GM18517 (cell line): ENCODE results near the gene ZCCHC24.

ENCODE experiments used
- ATAC-seq: cut with Tn5 transposase; IDR thresholded peaks from one replicate; pipeline ENCODE4 v1.9.1; 2021; ENCODE audit warnings: mild to moderate bottlenecking, moderate library complexity; ENCODE audit not compliant: unreplicated experiment

ZCCHC24 gene

DNA sequence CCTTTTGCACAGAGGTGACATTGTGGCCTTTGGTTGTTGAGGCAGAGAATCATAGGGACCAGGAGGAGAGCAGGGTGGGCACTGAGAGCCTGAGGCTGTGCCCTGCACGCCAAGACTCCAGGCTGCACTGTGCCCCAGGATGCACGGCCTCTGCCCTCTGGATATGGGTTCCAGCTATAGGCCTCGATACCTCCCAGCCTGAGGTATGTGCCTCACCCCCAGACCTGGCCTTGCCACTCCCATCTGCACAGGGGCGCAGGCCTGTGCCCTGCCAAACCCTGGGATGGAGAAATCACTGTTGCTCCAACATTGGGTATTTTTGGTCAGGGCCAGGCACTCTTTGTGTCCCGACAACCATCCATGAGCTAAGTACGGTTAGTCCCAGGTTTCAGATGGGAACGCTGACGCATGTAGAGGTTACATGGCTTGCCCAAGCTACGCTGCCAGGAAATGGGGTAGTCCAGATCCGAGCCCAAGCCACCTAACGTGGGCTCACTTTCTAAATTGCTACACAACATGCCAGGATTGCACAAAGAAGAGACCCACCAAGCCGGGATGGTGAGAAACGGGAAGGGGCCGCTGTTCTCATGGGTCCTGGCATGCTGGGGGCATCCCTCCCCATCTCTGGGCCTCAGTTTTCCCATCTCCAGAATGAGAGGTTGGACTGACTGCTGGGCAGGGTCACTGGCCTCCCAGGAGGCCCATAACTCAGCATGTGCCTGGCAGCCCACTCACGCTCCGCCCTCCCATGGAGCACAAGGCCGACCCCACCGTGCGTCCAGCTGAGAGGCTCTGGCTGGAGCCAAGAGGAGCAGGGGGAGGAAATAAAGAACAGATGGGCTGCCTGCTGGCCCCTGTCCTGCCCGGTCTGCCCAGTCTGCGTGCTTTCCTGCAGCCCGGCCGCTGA is 44.2 kb downstream of the ZCCHC24 start:
- ATAC-seq = no peak

DNA sequence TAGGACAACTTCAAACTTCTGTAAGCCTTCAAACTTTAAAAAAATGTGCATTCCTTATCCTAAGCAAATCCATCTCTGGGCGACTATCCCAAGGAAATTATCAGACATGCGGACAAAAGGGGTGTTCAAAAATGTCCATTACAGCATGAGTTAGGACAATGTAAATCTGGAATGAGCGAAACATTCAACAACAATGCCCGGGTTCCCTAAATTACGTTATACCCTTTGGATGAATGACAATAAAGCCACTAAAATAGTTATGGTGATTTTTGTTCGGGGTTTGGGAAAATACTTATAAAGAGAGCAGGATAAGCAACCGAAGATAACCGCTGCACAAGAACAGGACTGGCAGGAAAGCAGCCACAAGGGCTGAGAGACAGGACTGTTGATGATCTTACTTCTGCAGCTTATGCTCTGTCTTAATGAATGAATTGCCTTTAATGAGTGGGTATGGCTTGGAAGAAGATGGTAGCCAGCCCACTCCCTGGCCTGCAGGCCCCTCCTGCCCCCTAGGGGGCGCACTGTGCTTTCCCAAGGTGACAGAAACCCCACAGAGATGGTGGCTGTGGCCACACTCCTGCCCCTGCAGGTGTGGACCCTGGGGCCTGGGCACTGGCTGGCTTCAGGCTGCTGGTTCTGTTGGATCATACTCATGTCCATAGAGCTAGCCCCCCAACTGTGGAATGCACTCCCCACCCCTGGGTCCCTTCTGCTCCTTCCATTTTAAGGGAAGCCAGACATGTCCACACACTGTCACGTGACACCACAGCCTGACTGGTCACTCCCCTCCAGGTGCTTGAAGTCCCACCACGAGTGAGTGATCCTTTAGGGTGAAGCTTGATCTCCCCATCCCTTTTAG is 45.0 kb downstream of the ZCCHC24 start:
- no peak for ATAC-seq

DNA sequence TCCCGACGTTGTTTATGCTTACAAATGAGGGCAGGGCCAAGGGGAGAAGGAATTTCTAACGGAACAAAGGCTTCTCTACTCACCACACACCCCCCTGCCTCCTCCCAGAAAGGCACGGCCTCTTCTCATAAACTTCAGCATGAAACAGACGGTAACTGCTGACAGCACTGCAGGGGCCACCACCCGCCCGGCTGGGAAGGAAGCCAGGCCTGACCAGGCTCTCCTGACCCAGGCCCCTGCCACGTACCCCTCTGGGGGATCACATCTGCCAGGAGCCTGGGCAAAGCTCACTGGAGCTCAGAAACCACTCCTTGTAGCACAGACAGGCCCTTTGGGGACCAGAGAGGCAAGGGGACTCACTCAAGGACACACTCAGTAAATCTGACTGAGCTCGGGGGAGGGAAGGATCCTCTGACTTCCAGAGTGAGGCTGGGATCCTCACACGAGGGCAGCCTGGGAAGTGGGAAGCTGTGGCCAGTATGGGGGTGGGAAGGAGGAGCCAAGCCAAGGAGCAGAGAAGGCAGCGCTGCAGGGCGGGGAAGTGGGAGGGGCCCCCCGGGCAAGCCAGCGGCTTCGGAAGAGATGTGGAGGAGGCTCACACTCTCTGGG is 46.1 kb downstream of the ZCCHC24 start:
- no peak for ATAC-seq

DNA sequence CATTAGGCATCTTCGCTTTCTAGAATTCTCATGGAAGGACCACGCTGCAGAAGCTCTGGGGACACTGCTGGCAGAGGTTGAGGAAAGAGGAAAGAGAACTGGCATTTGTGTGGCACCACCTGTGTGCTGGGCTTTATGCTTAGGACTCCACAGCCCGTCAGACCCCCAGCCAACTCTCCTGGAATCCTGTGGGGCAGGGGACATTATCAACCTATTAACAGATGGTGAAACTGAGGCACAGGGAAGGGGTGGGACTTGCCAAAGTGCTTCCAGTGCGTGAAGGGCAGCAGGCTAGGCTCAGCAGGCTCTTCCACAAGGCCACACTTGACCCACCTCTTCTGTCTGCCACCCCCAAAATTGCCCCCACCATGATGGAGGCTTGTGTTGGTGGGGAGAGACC is 46.8 kb downstream of the ZCCHC24 start:
- ATAC-seq = no peak

DNA sequence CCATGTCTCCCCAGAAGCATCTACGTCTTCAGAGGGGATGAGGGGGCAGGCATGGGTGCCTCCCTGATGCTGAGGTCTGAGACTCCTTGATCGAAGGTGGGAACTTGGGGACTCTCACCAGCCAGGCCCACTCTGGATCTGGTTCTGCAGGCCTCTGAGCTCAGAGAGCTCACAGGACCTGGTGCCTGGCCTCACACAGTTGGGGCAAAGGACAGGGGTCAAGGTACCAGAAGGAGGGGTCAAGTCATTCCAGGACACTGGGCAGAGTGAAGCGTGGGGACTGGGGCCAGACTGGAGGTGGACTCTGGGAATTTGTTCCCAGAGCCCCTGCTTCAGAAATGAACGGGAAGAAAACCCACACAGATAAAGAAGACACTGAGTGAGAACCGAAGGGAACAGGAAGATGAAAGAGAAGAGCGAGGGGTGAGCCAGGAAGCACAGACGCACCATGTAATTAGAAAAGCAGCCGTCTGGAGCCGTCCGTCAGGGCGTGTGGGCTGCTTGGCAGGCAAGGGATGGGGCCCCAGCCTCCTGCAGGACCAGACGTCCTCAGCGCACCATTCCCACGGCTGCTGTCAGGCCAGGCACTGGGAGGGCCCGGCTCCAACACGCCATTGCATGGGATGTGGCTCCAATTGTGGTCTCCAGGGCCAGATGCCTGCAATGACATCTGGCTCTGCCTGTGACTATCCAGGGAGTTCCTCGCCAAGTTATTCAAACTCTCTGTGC is 47.7 kb downstream of the ZCCHC24 start:
- ATAC-seq = no peak

DNA sequence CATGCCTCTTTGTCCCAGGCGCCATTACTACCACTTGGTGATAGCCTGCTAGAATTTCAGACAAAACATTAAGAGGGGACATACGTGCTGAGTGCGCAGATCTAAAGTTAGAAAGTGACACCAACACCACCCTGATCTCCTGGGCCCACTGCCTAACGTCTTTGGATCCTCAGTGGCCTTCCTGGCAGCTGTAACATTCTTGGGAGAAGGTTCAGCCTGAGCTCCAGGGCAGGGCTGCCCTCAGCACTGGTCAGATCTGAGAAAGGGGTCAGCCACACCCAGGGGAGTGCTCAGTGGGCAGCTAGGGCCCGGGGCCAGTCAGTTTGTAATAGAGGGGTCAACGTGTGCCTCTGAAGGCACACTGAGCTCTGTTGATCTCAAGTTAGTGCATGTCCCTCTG is 48.4 kb downstream of the ZCCHC24 start:
- ATAC-seq = no peak

DNA sequence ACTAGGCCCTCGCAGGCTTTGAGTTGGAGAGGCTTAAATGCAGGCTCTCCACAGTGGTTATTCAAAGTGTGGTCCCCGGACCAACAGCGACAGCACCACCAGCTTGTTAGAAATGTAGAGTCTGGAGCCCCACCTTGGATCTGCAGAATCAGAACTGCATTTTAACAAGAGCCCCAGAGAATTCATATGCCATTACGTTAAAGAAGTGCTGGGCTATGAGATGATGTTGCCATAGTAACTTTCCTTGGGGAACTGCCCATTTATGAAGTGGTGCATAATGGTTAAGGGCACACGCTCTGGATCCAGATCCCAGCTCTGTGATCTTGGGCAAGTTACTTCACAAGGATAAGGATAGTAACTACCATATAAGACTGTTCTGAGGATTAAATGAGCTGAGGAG is 48.9 kb downstream of the ZCCHC24 start:
- ATAC-seq = no peak

DNA sequence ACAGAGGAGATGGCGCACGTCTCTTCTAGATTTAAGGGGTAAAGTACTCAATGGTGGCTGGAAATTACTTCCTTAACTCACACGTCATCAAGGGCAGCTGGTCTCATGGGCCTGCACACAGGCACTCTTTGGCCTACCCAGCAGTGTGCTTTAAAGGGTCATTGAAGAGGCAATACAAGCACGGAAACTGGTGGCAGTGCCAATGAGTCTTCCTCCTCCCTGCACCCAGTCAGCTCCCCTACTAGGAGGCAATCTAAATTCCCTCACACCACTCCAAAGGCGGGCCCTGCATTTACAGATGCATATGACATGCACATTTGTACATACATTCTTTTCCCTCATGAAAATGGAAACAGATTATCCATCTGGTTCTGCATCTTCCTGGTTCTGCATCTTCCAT is 50.8 kb downstream of the ZCCHC24 start:
- no peak for ATAC-seq

DNA sequence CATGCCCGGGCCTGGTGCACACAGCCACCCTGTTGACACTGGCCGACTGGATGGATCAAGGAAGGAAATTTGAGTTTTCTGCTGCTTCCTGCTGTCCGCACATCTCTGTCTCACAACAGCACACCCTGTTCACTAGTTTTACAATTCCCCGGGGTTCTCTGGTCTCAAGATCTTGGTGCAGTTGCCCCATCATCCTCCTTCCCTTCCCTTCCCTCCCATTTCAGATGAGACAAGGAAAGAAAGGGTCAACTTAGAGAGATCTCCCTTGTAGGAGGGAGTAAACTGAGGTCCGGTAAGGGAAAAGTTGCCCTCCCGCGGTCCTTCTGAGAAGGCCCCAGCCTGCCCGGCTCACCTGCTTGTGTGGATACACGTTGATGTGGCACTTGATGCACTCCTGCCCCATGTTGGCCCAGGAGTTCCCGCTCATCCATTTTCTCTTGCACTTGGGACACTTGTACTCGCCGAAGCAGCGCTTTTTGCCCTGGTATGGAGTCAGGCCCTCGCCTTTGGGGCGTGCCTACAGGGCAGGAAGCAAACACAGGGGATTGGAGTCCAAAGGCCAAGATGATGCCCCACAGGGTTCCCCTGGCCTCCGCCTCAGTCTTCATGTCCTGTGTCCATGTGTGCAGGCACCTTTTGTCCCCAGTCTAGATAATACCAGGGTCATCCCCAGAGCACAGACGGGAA is 51.4 kb downstream of the ZCCHC24 start:
- no peak for ATAC-seq

DNA sequence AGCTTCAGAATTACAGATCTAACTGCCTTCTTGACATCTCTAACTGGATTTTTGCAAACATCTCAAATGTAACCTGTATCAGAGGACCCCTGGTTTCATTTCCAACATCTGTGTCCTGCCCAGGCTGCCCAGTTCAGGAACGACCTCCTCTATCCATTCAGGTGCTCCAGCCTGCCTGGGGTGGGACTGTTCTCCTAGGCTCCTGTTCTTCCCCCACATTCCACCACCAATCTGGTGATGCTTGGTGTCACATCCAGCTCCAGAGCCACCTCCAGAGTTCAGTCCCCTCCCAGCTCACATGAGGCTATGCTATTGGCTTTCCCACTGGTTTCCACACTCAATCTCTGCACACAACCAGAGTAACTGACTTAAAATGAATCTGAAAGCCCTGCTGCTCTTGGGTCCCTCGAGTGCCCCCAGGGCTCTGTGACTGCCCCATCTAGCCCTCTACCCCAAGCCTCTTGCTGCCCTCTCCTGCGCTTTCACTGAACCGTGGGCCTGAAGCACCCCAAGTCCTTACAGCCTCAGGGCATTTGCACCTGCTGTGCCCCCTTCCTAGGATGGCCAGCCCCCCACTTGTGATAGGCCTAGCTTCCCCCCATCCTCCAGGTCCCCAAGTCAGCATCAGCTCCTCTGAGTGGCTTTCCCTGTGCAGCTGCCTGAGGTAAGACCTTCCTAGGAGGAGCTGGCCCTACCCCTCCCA is 52.1 kb downstream of the ZCCHC24 start:
- ATAC-seq = no peak

DNA sequence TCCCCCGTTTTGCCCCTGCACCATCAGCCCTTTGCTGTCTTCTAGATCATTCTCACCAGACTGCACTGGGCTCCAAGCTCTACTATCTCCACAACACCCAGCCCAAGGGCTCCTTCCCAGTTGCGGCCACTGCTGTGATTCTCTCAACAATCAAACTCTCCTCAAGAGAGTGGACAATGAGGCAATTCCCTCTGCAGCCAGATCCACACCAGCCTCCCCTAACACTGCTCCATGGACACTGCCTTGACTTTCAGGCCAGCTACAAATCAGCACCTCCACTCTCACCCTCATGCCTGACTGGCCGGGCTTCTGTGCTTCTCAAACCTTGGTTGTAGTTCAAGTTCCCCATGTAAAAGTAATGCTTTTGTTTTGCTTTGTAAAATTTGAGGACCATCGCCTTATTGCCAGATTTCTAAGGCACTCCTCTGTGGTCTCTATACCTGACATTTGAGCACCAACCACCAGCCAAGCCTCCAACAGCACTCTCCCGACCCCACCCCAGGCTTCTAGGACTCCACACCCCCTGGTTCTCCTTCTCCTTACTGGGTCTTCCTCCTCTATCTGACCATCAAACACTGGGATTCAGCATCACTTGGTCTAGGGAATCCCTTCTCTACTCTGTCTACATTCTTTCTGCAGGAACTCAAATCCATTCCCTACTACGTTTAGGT is 52.8 kb downstream of the ZCCHC24 start:
- ATAC-seq = no peak

DNA sequence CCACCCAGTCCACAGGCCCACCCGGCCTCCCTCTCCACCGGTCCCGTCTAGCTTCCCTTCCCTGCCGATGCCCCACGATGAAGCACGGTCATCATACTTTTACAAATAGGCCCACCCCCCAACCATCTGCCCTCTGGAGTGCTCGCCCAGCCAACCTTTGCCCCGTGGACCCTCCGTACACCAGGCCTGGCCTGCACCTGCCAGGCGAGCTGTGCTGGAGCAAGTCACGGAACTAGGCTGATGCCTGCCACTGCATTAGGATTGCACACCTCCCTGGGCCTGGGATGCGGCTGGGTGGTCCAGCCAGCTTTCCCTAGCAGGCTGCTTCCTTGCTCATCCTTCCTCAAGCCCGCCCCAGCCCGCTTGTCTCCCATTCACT is 53.4 kb downstream of the ZCCHC24 start:
- no peak for ATAC-seq

DNA sequence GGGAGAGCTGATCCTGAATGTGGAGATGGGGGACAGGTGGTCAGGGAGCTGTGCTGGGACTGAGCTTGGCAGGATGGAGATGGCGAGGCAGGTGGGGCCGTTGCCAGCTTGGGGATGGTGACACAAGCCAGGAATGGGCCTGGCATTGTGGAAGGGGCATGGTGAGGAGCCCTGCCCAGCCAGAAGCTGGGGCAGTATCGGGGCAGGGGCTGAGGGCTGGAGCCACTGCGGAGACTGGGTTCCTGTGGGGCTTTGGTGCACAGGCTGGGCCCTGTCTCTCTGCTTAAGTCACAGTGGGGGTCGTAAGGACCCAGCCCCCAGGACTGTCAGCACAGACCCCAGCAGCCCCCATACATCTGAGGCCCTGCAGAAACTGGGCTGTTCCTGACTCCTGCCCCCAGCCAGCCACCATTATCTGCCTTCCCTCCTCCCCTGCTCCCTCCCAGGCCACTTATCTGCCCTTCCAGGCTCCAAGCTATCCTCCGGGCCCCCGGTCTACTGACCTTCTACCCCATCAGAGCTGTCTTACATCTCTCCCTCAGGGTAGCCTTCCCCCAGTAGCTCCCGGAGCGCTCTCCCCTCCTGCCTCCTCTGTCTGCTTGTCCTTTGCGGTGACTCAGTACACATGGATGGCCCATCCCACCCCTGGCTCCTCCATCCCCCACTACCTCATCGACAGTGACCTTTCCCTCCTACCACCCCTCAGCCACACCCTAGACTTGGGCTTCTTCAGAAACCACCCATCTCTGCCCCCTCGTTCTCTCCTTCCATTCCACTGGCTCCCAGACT is 54.0 kb downstream of the ZCCHC24 start:
- no peak for ATAC-seq

DNA sequence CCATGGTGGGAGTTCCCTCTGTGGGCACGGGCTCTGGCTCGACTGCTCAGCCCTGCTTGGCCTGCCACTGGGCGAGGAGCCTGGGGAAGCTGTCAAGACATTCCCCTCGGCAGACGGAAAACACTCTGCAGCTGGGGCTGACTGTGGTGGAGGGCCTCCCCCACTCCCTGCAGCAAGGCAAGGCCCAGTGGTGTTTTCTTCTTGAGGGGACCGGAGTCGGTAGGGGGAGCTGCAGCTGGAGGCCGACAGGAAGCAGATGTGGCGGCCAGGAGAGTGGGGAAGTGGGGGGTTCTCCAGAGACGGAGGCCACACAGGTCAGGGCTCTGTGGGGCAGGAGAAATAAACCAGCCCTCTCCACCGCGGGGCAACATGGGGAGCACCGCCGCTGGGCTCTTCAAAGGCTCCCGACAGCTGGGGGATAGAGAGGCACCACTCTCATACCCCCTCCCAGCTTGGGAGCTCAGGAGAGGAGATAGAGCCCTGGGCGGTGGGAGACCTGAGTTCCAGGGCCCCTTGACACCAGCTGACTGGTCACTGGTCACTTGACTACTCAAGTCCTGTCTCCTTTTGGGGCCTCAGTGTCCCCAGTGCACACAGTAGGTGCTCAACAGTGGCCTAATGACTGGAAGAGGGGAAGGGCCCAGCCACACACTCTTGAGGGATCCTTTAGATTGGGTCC is 54.7 kb downstream of the ZCCHC24 start:
- ATAC-seq = no peak

DNA sequence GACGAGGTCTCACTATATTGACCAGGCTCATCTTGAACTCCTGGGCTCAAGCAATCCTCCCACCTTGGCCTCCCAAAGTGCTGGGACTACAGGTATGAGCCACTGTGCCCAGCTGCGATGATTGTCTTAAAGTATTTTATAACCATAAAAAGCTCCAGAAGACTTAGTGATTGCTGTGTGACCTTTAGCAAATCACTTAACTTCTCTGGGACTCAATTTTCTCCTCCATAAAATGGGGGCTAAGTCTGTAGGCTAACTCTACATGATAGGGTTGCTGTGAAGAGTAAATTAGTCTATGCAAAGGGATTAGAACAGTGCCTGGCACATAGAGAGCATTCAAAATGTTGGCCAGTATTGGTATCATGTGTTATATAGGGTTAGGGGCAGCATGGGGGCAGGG is 55.4 kb downstream of the ZCCHC24 start:
- ATAC-seq = no peak

DNA sequence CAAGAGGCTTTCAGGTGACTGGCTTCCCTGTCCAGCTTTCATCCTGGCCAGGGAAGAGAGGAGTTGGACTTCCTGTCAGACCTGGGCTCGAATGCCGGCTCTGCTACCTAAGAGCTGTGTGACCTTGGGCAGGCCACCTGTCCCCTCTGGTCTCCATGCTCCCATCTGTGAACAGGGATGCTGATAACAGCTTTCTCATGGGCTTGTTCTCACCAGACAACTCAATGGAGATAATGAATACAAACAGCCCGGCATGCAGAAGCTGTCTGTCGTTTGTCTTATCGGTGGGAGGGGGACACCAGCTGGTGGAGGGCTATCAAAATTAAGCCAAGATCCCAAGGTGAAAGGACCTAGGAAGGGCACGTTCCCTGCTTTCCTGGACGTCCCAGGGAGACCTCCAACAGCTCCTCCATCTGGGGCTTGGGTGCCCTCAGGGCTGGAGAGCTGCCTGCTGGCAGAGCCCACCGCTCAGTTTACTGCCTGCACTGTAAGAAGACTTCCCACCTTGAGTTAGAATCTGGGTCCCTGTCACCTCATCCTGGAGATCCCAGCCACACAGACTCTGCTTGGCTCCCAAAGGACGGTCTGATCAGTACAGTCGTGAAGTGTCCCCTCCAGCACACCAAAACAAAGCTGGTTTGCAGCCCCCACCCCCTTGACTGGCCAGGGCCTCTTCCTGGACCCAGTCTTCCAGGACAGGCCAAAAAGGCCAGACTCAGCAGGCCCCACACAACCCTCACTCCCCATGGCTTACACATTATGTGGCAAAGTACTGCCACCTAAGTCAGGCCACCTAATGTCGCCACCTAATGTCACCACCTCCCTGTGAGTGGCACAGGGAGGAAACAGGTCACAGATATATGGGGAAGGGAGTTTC is 57.2 kb downstream of the ZCCHC24 start:
- ATAC-seq = no peak

DNA sequence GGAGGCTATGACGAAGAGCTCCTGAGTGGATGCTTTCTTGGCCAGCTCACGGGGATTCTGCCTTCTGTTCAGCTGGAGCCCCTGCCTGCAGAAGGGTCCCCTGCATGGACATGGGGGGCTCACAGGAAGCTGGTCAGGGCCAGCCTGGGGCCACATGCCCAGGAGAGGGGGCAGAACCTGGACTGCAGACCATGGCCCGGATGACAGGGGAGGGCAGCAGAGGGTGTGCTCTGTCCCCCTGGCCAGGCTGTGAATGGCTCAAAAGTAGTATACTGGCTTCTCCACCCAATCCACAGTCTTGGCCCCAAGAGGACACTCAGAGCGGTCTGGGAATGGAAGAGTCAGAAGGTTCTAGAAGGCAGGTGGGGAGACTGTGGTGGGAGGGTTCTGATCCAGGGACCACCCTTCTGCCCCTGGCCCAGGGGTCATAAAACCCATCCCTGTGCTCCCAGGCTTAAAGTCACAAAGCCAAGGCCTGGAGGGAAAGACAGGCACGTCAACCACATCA is 57.9 kb downstream of the ZCCHC24 start:
- no peak for ATAC-seq
